Stomach (tissue), 9 donors: ENCODE data around the gene LIMS2. TPM values are rescaled to one million over a fixed set of nuclear protein-coding genes. Genes with fewer than 3 reads are reported as not detected.
A peak's percentile ranks its signal among the peaks of the same experiment; 100 is the strongest.

Source experiments
- DNase-seq, 2 donors: peaks; one replicate each; pipeline versions ENCODE4 v3.0.0 to v3.0.0-alpha.2; 2013 to 2019
- H3K27ac ChIP-seq, 5 donors: fragments of 200-600 bp in 4 of 5; sonication (generic) in 4 of 5; one replicate each; pipeline ENCODE4 v1.5.1; 2013 to 2019; ENCODE audit warnings: mild to moderate bottlenecking in 1 of 5, moderate library complexity in 1 of 5
- H3K27me3 ChIP-seq, 3 donors: fragments of 200-600 bp; sonication (generic); one replicate each; pipeline ENCODE4 v1.5.1; 2017 to 2019; ENCODE audit warnings: mixed run types in 1 of 3
- H3K36me3 ChIP-seq, 4 donors: fragments of 200-600 bp; sonication (generic); 1 replicate in 3 of 4; 2 replicates in 1 of 4; pipeline ENCODE4 v1.5.1; 2016 to 2019
- H3K4me1 ChIP-seq, 4 donors: fragments of 200-600 bp; sonication (generic); one replicate each; pipeline ENCODE4 v1.5.1; 2016 to 2019
- H3K4me3 ChIP-seq, 4 donors: fragments of 200-600 bp; sonication (generic) in 3 of 4; one replicate each; pipeline ENCODE4 v1.5.1; 2016 to 2019; ENCODE audit warnings: mild to moderate bottlenecking in 1 of 4
- H3K9me3 ChIP-seq, 4 donors: fragments of 200-600 bp; sonication (generic); one replicate each; pipeline ENCODE4 v1.5.1; 2016 to 2019
- CTCF ChIP-seq, 7 experiments: fragments of 450-650 bp in 4 of 7; fragments of 200-600 bp in 3 of 7; sonication (generic) in 3 of 7; IDR thresholded peaks; one replicate each; pipeline ENCODE4 v1.5.1; 2016 to 2019; ENCODE audit warnings: antibody characterized with exemption in 7 of 7, control low read depth in 2 of 7, mild to moderate bottlenecking in 1 of 7
- EP300 ChIP-seq: sonication (generic); formaldehyde crosslinking; IDR thresholded peaks from one replicate; pipeline ENCODE4 v1.6.1; 2017; ENCODE audit warnings: antibody characterized with exemption
- POLR2A ChIP-seq, 4 donors: fragments of 450-650 bp; IDR thresholded peaks; one replicate each; pipeline ENCODE4 v1.6.1; 2016; ENCODE audit warnings: antibody characterized with exemption in 4 of 4, control low read depth in 2 of 4, mild to moderate bottlenecking in 1 of 4, moderate library complexity in 1 of 4
- POLR2AphosphoS5 ChIP-seq, 3 donors: sonication (generic); formaldehyde crosslinking; IDR thresholded peaks; one replicate each; pipeline ENCODE4 v1.6.1; 2016; ENCODE audit warnings: antibody characterized with exemption in 3 of 3
- WGBS, 5 donors: extraction: QIAGEN DNeasy Blood & Tissue Kit in 3 of 5; methylation state at CpG; one replicate each; pipeline versions ENCODE4 v1.1.5 to v1.1.7; 2013 to 2018; 5-methylcytosine and 5-hydroxymethylcytosine counted together
- intact Hi-C: fragments of 100-400 bp; cut with DNase I; formaldehyde crosslinking; loops from one replicate; pipeline ENCODE4 v1.15.1; 2023; ENCODE audit warnings: low total_unique reads
- polyA plus RNA-seq, 3 donors: library from polyadenylated mRNA; stranded (reverse); fragments of 200-250 nt; gene quantifications; one replicate each; pipeline ENCODE4 v1.2.3, GENCODE V29; 2013
- total RNA-seq, 5 donors: library from RNA; depleted of rRNA; stranded (reverse); fragments of >200 nt; gene quantifications; one replicate each; pipeline versions ENCODE4 v1.1.0 to v1.2.3, GENCODE V29; 2014 to 2016
- donor health status: healthy with polysubstance abuse.
- donor health status: Bipolar disorder and iron deficiency.
- donor health status: healthy.

Gene LIMS2
- total and polyA plus RNA-seq, 8 donors, result 30.3 to 94.1 (median 59.5) TPM

GRCh38 chr2:127702395-127703009 lies 27.2 kb upstream of the LIMS2 start:
- H3K27ac ChIP-seq, result peak overlapping the region; percentile 90 to 99 (median 98)
- H3K4me3 ChIP-seq, result peak overlapping the region; percentile 57 to 84 (median 76)
- intact Hi-C loops, result no loop called here
- 59 to 68% (median 64%) methylated on average over 19 of the region's 19 CpGs for WGBS, 5 donors
- peaks cover 30 to 45% (median 36%) of the 10 kb centered on the region in 4 donors for H3K4me1 ChIP-seq
- DNase-seq, result no peak
- no peak for TF ChIP-seq POLR2A (IDR thresholded peaks at IDR 0.05)
- TF ChIP-seq CTCF (IDR thresholded peaks at IDR 0.05), result no peak
- no peak for TF ChIP-seq EP300
- H3K27me3 ChIP-seq, result no peaks in the 10 kb centered on the region
- H3K9me3 ChIP-seq, result no peaks in the 10 kb centered on the region
- peaks cover 5 to 23% (median 21%) of the 10 kb centered on the region in 4 donors for H3K36me3 ChIP-seq

GRCh38 chr2:127701651-127702394 lies 26.5 kb upstream of the LIMS2 start:
- Histone ChIP-seq H3K27ac (peak overlapping the region; percentile 90 to 99 (median 98)), H3K4me3 (peak overlapping the region; percentile 57 to 84 (median 76)), H3K36me3 (peaks cover 5 to 16% (median 15%) of the 10 kb centered on the region in 4 donors), H3K9me3 (no peaks in the 10 kb centered on the region), H3K4me1 (peaks cover 30 to 45% (median 36%) of the 10 kb centered on the region in 4 donors), H3K27me3 (no peaks in the 10 kb centered on the region)
- DNase-seq, result peak; percentile 77 to 95
- intact Hi-C loops, result no loop called here
- WGBS, 5 donors, result 0 to 1% (median 1%) methylated on average over 27 to 108 of the region's 108 CpGs
- TF ChIP-seq EP300 (no peak), CTCF (IDR thresholded peaks at IDR 0.05) (peak in 3 of 7 experiments; percentile 9 to 38 (median 14)), POLR2A (IDR thresholded peaks at IDR 0.05) (no peak), POLR2AphosphoS5 (IDR thresholded peaks at IDR 0.05) (peak in 2 of 3 donors; percentile 44 to 69)

GRCh38 chr2:127701193-127701650 lies 25.9 kb upstream of the LIMS2 start, which contains the start of gene SFT2D3:
Gene SFT2D3, plus strand, starts transcription at chr2:127701497. Its CDS starts 32 bp downstream, at chr2:127701529.
- peak within 1 kb of the TSS; percentile 57 to 84 (median 76) for H3K4me3 ChIP-seq
- intact Hi-C loops, result no loop called here
- 0 to 1% (median 0%) methylated on average over 28 to 44 of the region's 44 CpGs for WGBS, 5 donors
- TF ChIP-seq EP300, result no peak
- peak in 1 of 4 donors; percentile 34 for TF ChIP-seq POLR2A (IDR thresholded peaks at IDR 0.05)
- TF ChIP-seq CTCF (IDR thresholded peaks at IDR 0.05), result no peak
- peak; percentile 65 to 95 (median 91) for TF ChIP-seq POLR2AphosphoS5 (IDR thresholded peaks at IDR 0.05)
- H3K36me3 ChIP-seq, result peaks cover 4 to 10% (median 9%) of the 10 kb centered on the region in 4 donors
- peak within 1 kb of the TSS; percentile 90 to 99 (median 98) for H3K27ac ChIP-seq
- peaks cover 30 to 45% (median 37%) of the 10 kb centered on the region in 4 donors for H3K4me1 ChIP-seq
- H3K27me3 ChIP-seq, result no peaks in the 10 kb centered on the region
- DNase-seq, result peak; percentile 93 to 98
- H3K9me3 ChIP-seq, result no peaks in the 10 kb centered on the region

- intact Hi-C loops, result no loop called here
- TF ChIP-seq CTCF (IDR thresholded peaks at IDR 0.05) (no peak), POLR2AphosphoS5 (IDR thresholded peaks at IDR 0.05) (peak in 1 of 3 donors; percentile 10)
- DNase-seq, result peak; percentile 64 to 79
- WGBS, 5 donors, result 53 to 60% (median 55%) methylated on average over 17 of the region's 17 CpGs
- Histone ChIP-seq H3K4me3 (peak overlapping the region; percentile 57 to 84 (median 76)), H3K4me1 (peaks cover 30 to 48% (median 38%) of the 10 kb centered on the region in 4 donors), H3K27me3 (no peaks in the 10 kb centered on the region), H3K9me3 (no peaks in the 10 kb centered on the region), H3K27ac (peak overlapping the region; percentile 90 to 99 (median 98)), H3K36me3 (peaks cover 0 to 5% (median 3%) of the 10 kb centered on the region in 4 donors)
Observed at GRCh38 chr2:127700527-127701192, 25.3 kb upstream of the LIMS2 start.
